GM06990 (cell line): ENCODE measurements around the gene RALY.

Experiments used
- DNase-seq: peaks from one replicate; pipeline ENCODE4 v3.0.0-alpha.2; 2011; ENCODE audit not compliant: insufficient read length; ENCODE audit errors: extremely low read depth
- H3K27me3 ChIP-seq: replicated peaks from 2 replicates; pipeline ENCODE4 v1.6.0; 2011; ENCODE audit warnings: low read length; ENCODE audit not compliant: control insufficient read depth, insufficient read depth
- H3K36me3 ChIP-seq: 2 replicates; pipeline ENCODE4 v1.5.1; 2011; ENCODE audit warnings: low read length; ENCODE audit not compliant: control insufficient read depth, insufficient read depth
- H3K4me3 ChIP-seq: replicated peaks from 2 replicates; pipeline ENCODE4 v1.5.1; 2011; ENCODE audit warnings: low read depth, mild to moderate bottlenecking, control low read depth, low read length
- TF ChIP-seq, protein P1 (sequence below): IDR thresholded peaks from 2 replicates; pipeline ENCODE4 v1.5.1; 2011; ENCODE audit warnings: low read length, control low read depth, mild to moderate bottlenecking, inconsistent platforms; ENCODE audit not compliant: insufficient read depth, poor library complexity, severe bottlenecking

The RALY gene

GRCh38 chr20:34062570-34063482 lies 69.1 kb downstream of the RALY start:
- Histone ChIP-seq H3K36me3 (peaks cover 11% of the 10 kb centered on the region), H3K27me3 (no peaks in the 10 kb centered on the region), H3K4me3 (no peak overlapping the region)
- DNase-seq = no peak
- TF ChIP-seq, protein P1, sequence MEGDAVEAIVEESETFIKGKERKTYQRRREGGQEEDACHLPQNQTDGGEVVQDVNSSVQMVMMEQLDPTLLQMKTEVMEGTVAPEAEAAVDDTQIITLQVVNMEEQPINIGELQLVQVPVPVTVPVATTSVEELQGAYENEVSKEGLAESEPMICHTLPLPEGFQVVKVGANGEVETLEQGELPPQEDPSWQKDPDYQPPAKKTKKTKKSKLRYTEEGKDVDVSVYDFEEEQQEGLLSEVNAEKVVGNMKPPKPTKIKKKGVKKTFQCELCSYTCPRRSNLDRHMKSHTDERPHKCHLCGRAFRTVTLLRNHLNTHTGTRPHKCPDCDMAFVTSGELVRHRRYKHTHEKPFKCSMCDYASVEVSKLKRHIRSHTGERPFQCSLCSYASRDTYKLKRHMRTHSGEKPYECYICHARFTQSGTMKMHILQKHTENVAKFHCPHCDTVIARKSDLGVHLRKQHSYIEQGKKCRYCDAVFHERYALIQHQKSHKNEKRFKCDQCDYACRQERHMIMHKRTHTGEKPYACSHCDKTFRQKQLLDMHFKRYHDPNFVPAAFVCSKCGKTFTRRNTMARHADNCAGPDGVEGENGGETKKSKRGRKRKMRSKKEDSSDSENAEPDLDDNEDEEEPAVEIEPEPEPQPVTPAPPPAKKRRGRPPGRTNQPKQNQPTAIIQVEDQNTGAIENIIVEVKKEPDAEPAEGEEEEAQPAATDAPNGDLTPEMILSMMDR = no peak

GRCh38 chr20:34064286-34064685 lies 70.6 kb downstream of the RALY start:
- peaks cover 11% of the 10 kb centered on the region for H3K36me3 ChIP-seq
- no peak for DNase-seq
- no peaks in the 10 kb centered on the region for H3K27me3 ChIP-seq
- H3K4me3 ChIP-seq = no peak overlapping the region
- TF ChIP-seq, protein P1 = no peak

- Histone ChIP-seq H3K4me3 (no peak overlapping the region), H3K27me3 (no peaks in the 10 kb centered on the region), H3K36me3 (peaks cover 11% of the 10 kb centered on the region)
- DNase-seq = no peak
- TF ChIP-seq, protein P1 = no peak
Measured at GRCh38 chr20:34065260-34065659, 71.5 kb downstream of the RALY start.

GRCh38 chr20:34066476-34067090 lies 72.9 kb downstream of the RALY start:
- no peak for DNase-seq
- TF ChIP-seq, protein P1 = no peak
- Histone ChIP-seq H3K4me3 (no peak overlapping the region), H3K27me3 (no peaks in the 10 kb centered on the region), H3K36me3 (peaks cover 11% of the 10 kb centered on the region)

GRCh38 chr20:34068001-34068400 lies 74.3 kb downstream of the RALY start:
- no peak for DNase-seq
- Histone ChIP-seq H3K27me3 (no peaks in the 10 kb centered on the region), H3K4me3 (no peak overlapping the region), H3K36me3 (peaks cover 14% of the 10 kb centered on the region)
- TF ChIP-seq, protein P1 = no peak
